ENCODE results near the gene TBC1D1.

TBC1D1 gene

DNA sequence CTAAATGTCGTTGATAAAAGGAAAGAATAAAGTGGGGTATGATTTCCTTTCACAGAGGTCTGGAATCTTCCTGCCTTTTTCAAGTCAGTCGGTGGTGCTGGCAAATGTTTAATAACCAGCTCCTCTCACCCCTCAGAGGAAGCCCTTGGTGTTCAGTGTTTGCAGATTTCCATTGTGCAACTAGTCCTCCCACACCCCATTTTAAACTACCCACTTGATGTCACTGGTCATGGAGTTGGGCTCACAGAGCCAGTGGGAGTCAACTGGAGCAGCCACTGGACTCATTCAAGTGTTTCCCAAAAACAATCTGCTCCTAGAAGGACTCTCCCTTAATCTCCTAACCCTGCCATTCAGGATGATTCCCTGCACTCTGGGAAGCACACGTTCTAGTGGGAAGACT is 218.5 kb downstream of the TBC1D1 start:
- Histone ChIP-seq H3K27ac (ENCODE audit: extremely low read depth, low read depth, low read length) (no peak overlapping the region), H3K4me3 (ENCODE audit: low read depth, low read length) (no peak overlapping the region), H3K36me3 (ENCODE audit: control insufficient read depth in 2 of 2, insufficient read depth in 1 of 2, low read length in 2 of 2) (peaks cover 0 to 23% of the 10 kb centered on the region in 2 experiments; a peak in 1 of 3 replicates), H3K9me3 (ENCODE audit: control insufficient read depth, insufficient read depth, low read depth, low read length) (no peaks in the 10 kb centered on the region), H3K4me1 (ENCODE audit: control insufficient read depth, insufficient read depth, low read length) (peaks cover 2% of the 10 kb centered on the region; the same call in 1 of the 2 replicates)
- POLR2A ChIA-PET = no interaction called here
- TF ChIP-seq HIC1 (tag by site-specific recombination; IDR thresholded peaks at IDR 0.05) (no peak), ZFP41 (tag by site-specific recombination; IDR thresholded peaks at IDR 0.05; ENCODE audit: borderline replicate concordance) (no peak), ZNF654 (tag by site-specific recombination; IDR thresholded peaks at IDR 0.05; ENCODE audit: low read depth) (no peak), ZNF621 (tag by site-specific recombination; IDR thresholded peaks at IDR 0.05) (no peak), TCF7L2 (IDR thresholded peaks at IDR 0.05; ENCODE audit: borderline replicate concordance, low read depth, low read length) (no peak), ZNF132 (tag by site-specific recombination; IDR thresholded peaks at IDR 0.05; ENCODE audit: borderline replicate concordance) (no peak), EGR2 (tag by site-specific recombination; IDR thresholded peaks at IDR 0.05; ENCODE audit: low read depth) (peak; percentile 38; the same call in 1 of the 2 replicates), ZFHX2 (tag by site-specific recombination; conservative IDR thresholded peaks at IDR 0.05) (peak; percentile 62), SCRT2 (tag by site-specific recombination; IDR thresholded peaks at IDR 0.05) (no peak)
- CTCF ChIA-PET = no interaction called here

DNA sequence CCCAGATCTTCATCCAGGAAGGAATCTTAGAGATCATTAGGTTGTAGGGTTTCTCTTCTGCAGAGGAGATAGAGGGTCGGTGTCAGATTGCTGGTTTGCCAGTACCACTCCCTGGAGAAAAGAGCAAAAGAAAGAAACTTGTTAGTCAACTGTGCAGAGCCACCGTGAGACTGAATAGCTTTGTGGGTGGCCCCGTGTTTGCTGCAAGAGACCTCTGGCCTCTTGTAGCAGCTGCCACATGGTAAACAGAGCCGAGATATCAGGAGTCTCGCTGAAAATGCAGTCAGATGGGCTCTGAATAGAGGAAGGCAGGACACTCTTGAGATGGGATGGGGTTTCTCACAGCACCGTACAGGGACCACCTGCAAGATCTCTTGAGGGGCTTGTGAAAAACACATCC is 219.0 kb downstream of the TBC1D1 start:
- TF ChIP-seq, protein P1, sequence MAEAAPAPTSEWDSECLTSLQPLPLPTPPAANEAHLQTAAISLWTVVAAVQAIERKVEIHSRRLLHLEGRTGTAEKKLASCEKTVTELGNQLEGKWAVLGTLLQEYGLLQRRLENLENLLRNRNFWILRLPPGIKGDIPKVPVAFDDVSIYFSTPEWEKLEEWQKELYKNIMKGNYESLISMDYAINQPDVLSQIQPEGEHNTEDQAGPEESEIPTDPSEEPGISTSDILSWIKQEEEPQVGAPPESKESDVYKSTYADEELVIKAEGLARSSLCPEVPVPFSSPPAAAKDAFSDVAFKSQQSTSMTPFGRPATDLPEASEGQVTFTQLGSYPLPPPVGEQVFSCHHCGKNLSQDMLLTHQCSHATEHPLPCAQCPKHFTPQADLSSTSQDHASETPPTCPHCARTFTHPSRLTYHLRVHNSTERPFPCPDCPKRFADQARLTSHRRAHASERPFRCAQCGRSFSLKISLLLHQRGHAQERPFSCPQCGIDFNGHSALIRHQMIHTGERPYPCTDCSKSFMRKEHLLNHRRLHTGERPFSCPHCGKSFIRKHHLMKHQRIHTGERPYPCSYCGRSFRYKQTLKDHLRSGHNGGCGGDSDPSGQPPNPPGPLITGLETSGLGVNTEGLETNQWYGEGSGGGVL (tag by site-specific recombination; IDR thresholded peaks at IDR 0.05) = no peak
- TF ChIP-seq, protein P2, sequence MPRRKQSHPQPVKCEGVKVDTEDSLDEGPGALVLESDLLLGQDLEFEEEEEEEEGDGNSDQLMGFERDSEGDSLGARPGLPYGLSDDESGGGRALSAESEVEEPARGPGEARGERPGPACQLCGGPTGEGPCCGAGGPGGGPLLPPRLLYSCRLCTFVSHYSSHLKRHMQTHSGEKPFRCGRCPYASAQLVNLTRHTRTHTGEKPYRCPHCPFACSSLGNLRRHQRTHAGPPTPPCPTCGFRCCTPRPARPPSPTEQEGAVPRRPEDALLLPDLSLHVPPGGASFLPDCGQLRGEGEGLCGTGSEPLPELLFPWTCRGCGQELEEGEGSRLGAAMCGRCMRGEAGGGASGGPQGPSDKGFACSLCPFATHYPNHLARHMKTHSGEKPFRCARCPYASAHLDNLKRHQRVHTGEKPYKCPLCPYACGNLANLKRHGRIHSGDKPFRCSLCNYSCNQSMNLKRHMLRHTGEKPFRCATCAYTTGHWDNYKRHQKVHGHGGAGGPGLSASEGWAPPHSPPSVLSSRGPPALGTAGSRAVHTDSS (tag by site-specific recombination; IDR thresholded peaks at IDR 0.05) = no peak
- TF ChIP-seq KLF1 (tag by site-specific recombination; IDR thresholded peaks at IDR 0.05) (no peak), ZNF560 (tag by site-specific recombination; IDR thresholded peaks at IDR 0.05; ENCODE audit: borderline replicate concordance) (no peak), CTCF (tag by site-specific recombination; IDR thresholded peaks at IDR 0.05) (no peak), TCF7L2 (IDR thresholded peaks at IDR 0.05; ENCODE audit: borderline replicate concordance, low read depth, low read length) (no peak), ZNF514 (tag by site-specific recombination; IDR thresholded peaks at IDR 0.05) (no peak), ZNF10 (tag by site-specific recombination; IDR thresholded peaks at IDR 0.05) (no peak), KLF7 (tag by site-specific recombination; IDR thresholded peaks at IDR 0.05; ENCODE audit: borderline replicate concordance) (no peak), ZSCAN4 (tag by site-specific recombination; IDR thresholded peaks at IDR 0.05) (no peak), ZNF16 (tag by site-specific recombination; IDR thresholded peaks at IDR 0.05; ENCODE audit: low read depth) (no peak), ZNF174 (tag by site-specific recombination; IDR thresholded peaks at IDR 0.05) (no peak), ZNF585B (tag by site-specific recombination; IDR thresholded peaks at IDR 0.05) (no peak), ZNF701 (tag by site-specific recombination; IDR thresholded peaks at IDR 0.05) (no peak), ZNF837 (tag by site-specific recombination; IDR thresholded peaks at IDR 0.05) (no peak), ZNF335 (tag by site-specific recombination; conservative IDR thresholded peaks at IDR 0.05) (no peak), ZNF274 (IDR thresholded peaks at IDR 0.05; ENCODE audit: low read length) (no peak), ZNF274 (tag by site-specific recombination; IDR thresholded peaks at IDR 0.05; ENCODE audit: borderline replicate concordance) (no peak)
- Histone ChIP-seq H3K4me3 (ENCODE audit: low read depth, low read length) (no peak overlapping the region), H3K9me3 (ENCODE audit: control insufficient read depth, insufficient read depth, low read depth, low read length) (no peaks in the 10 kb centered on the region), H3K4me1 (ENCODE audit: control insufficient read depth, insufficient read depth, low read length) (peaks cover 2% of the 10 kb centered on the region; the same call in 1 of the 2 replicates), H3K36me3 (ENCODE audit: control insufficient read depth in 2 of 2, insufficient read depth in 1 of 2, low read length in 2 of 2) (peaks cover 0 to 23% of the 10 kb centered on the region in 2 experiments; a peak in 1 of 3 replicates), H3K27ac (ENCODE audit: extremely low read depth, low read depth, low read length) (no peak overlapping the region)
- POLR2A ChIA-PET = no interaction called here
- CTCF ChIA-PET = no interaction called here
